Common myeloid progenitor, CD34-positive (primary cell): ENCODE measurements around the gene BAIAP2L2. TPM values are rescaled to one million over a fixed set of nuclear protein-coding genes. Genes with fewer than 3 reads are reported as not detected.
"Not testable (repeated sequence)": the region's sequence is repeated elsewhere in the genome, so short reads cannot be mapped to it uniquely, and the experiment has no call there.

ENCODE experiments used
- CTCF ChIA-PET: fragments of 350-600 bp; sonication (Branson Sonifier 250); formaldehyde crosslinking; loops from one replicate; lab custom pipeline; 2021; ENCODE audit warnings: antibody characterized with exemption; lab: Charles Lee
- POLR2A ChIA-PET: fragments of 350-600 bp; sonication (Branson Sonifier 250); formaldehyde crosslinking; loops from one replicate; lab custom pipeline; 2021; ENCODE audit warnings: antibody characterized with exemption; lab: Charles Lee
- DNase-seq, 3 donors: peaks; one replicate each; pipeline versions ENCODE4 v3.0.0 to v3.0.0-alpha.2; 2013
- H3K27ac ChIP-seq, 2 experiments: 1 replicate in 1 of 2; 2 replicates in 1 of 2; pipeline ENCODE4 v1.7.0; 2013; ENCODE audit warnings: inconsistent platforms in 2 of 2, low read length in 2 of 2, mild to moderate bottlenecking in 2 of 2, low read depth in 1 of 2, moderate library complexity in 1 of 2; ENCODE audit not compliant: severe bottlenecking in 2 of 2, insufficient read depth in 1 of 2, poor library complexity in 1 of 2
- H3K27me3 ChIP-seq, 5 experiments: replicated peaks in 2 of 5; 1 replicate in 3 of 5; 2 replicates in 2 of 5; pipeline versions ENCODE4 v1.6.1 to v1.7.0; 2013; ENCODE audit warnings: low read length in 4 of 5, mild to moderate bottlenecking in 2 of 5, moderate library complexity in 2 of 5, inconsistent platforms in 1 of 5; ENCODE audit not compliant: insufficient read depth in 5 of 5, control insufficient read depth in 4 of 5
- H3K36me3 ChIP-seq, 4 experiments: 1 replicate in 2 of 4; 2 replicates in 2 of 4; pipeline versions ENCODE4 v1.6.1 to v1.7.0; 2013; ENCODE audit warnings: low read length in 3 of 4, control low read depth in 1 of 4, mild to moderate bottlenecking in 1 of 4; ENCODE audit not compliant: control insufficient read depth in 4 of 4, insufficient read depth in 4 of 4
- H3K4me1 ChIP-seq, 4 experiments: 1 replicate in 3 of 4; 2 replicates in 1 of 4; pipeline versions ENCODE4 v1.6.1 to v1.7.1; 2013; ENCODE audit warnings: low read length in 3 of 4, mild to moderate bottlenecking in 3 of 4, control low read depth in 1 of 4, inconsistent platforms in 1 of 4, moderate library complexity in 1 of 4; ENCODE audit not compliant: control insufficient read depth in 4 of 4, insufficient read depth in 4 of 4; ENCODE audit errors: control extremely low read depth in 1 of 4
- H3K4me3 ChIP-seq, 7 experiments: 1 replicate in 4 of 7; 2 replicates in 3 of 7; pipeline versions ENCODE4 v1.5.1 to v1.7.0; 2013; ENCODE audit warnings: mild to moderate bottlenecking in 7 of 7, low read length in 6 of 7, moderate library complexity in 6 of 7, inconsistent platforms in 2 of 7, low read depth in 2 of 7, control low read depth in 1 of 7; ENCODE audit not compliant: insufficient read depth in 4 of 7, control insufficient read depth in 1 of 7; ENCODE audit errors: extremely low read depth in 1 of 7
- H3K9me3 ChIP-seq, 5 experiments: 1 replicate in 4 of 5; 2 replicates in 1 of 5; pipeline versions ENCODE4 v1.6.1 to v1.7.1; 2013; ENCODE audit warnings: low read length in 4 of 5, mild to moderate bottlenecking in 2 of 5, inconsistent platforms in 1 of 5, low read depth in 1 of 5, moderate library complexity in 1 of 5; ENCODE audit not compliant: control insufficient read depth in 4 of 5, insufficient read depth in 2 of 5; ENCODE audit errors: control extremely low read depth in 1 of 5
- WGBS: methylation state at CpG from one replicate; pipeline ENCODE4 v1.1.5; 2013; ENCODE audit not compliant: insufficient coverage; 5-methylcytosine and 5-hydroxymethylcytosine counted together
- polyA plus RNA-seq: library from polyadenylated mRNA; unstranded; fragments of 120-200 nt; gene quantifications from one replicate; pipeline ENCODE4 v1.2.1, GENCODE V29; 2013

BAIAP2L2 gene
- 0.71 TPM for polyA plus RNA-seq

- ChIA-PET POLR2A (no interaction called here), CTCF (interaction anchor here (0.5 kb wide), 1 partner anchor 87 kb away, joined by 3 read pairs; no protein-coding TSS in a partner anchor)
- Histone ChIP-seq H3K27me3 (no peaks in the 10 kb centered on the region), H3K9me3 (no peaks in the 10 kb centered on the region), H3K4me3 (no peak within 1 kb of the TSS), H3K36me3 (peaks cover 0 to 24% (median 9%) of the 10 kb centered on the region in 4 experiments), H3K4me1 (peaks cover 0 to 3% (median 0%) of the 10 kb centered on the region in 4 experiments), H3K27ac (no peak within 1 kb of the TSS)
- 94% methylated on average over 15 of the region's 19 CpGs for WGBS
- DNase-seq, result peak in 1 of 3 donors; percentile 17
Observed at GRCh38 chr22:38110008-38110862, at the start of gene BAIAP2L2. TSS of gene BAIAP2L2 (minus strand) at chr22:38110684. CDS start at chr22:38110525, 159 bp downstream.

- ChIA-PET POLR2A (no interaction called here), CTCF (no interaction called here)
- DNase-seq, result no peak
- WGBS, result no CpG with 5 or more reads among the region's 1 CpG
- no peaks in the 10 kb centered on the region for H3K27me3 ChIP-seq
- no peak overlapping the region for H3K4me3 ChIP-seq
- H3K9me3 ChIP-seq, result no peaks in the 10 kb centered on the region
- H3K27ac ChIP-seq, result no peak overlapping the region
- peaks cover 0 to 2% (median 0%) of the 10 kb centered on the region in 4 experiments for H3K36me3 ChIP-seq
- peaks cover 0 to 5% (median 0%) of the 10 kb centered on the region in 4 experiments for H3K4me1 ChIP-seq
Observed at GRCh38 chr22:38155703-38156102, 45.2 kb upstream of the BAIAP2L2 start.

GRCh38 chr22:38154563-38154915, 44.1 kb upstream of the BAIAP2L2 start:
- H3K4me1 ChIP-seq, H3K4me3 ChIP-seq, H3K27me3 ChIP-seq, H3K27ac ChIP-seq, H3K36me3 ChIP-seq, H3K9me3 ChIP-seq, POLR2A ChIA-PET, DNase-seq: not testable (repeated sequence)
- CTCF ChIA-PET, result interaction anchor here (0.6 to 1.6 kb wide), 2 partner anchors 49 to 1282 kb away, joined by 3 to 5 read pairs; no protein-coding TSS in a partner anchor
- WGBS, result no CpG with 5 or more reads among the region's 1 CpG

- no peak for DNase-seq
- ChIA-PET CTCF (interaction anchor here (0.6 to 1.6 kb wide), 3 partner anchors 25 to 1282 kb away, joined by 3 to 5 read pairs (median 3); no protein-coding TSS in a partner anchor), POLR2A (interaction anchor here (1.2 kb wide), 1 partner anchor 52 kb away, joined by 3 read pairs; no protein-coding TSS in a partner anchor)
- H3K27ac ChIP-seq, result no peak overlapping the region
- peaks cover 0 to 2% (median under 1%) of the 10 kb centered on the region in 4 experiments for H3K36me3 ChIP-seq
- H3K4me1 ChIP-seq, result peaks cover 0 to 5% (median 0%) of the 10 kb centered on the region in 4 experiments
- no peaks in the 10 kb centered on the region for H3K9me3 ChIP-seq
- WGBS, result 96% methylated on average over 3 of the region's 4 CpGs
- H3K4me3 ChIP-seq, result no peak overlapping the region
- H3K27me3 ChIP-seq, result no peaks in the 10 kb centered on the region
Observed at GRCh38 chr22:38153821-38154562, 43.5 kb upstream of the BAIAP2L2 start.

- 98% methylated on average over 8 of the region's 8 CpGs for WGBS
- POLR2A ChIA-PET, result no interaction called here
- peaks cover 0 to 4% (median under 1%) of the 10 kb centered on the region in 4 experiments for H3K36me3 ChIP-seq
- no peak overlapping the region for H3K27ac ChIP-seq
- no peaks in the 10 kb centered on the region for H3K9me3 ChIP-seq
- no peak overlapping the region for H3K4me3 ChIP-seq
- no peak for DNase-seq
- peaks cover 0 to 11% (median 0%) of the 10 kb centered on the region in 4 experiments for H3K4me1 ChIP-seq
- H3K27me3 ChIP-seq, result no peaks in the 10 kb centered on the region
- CTCF ChIA-PET, result interaction anchor here (1.2 to 1.4 kb wide), 2 partner anchors 10 to 26 kb away, joined by 3 to 4 read pairs; no protein-coding TSS in a partner anchor
Observed at GRCh38 chr22:38151126-38151500, 40.6 kb upstream of the BAIAP2L2 start.

- ChIA-PET CTCF (no interaction called here), POLR2A (no interaction called here)
- Histone ChIP-seq H3K27me3 (no peaks in the 10 kb centered on the region), H3K27ac (no peak overlapping the region), H3K4me3 (no peak overlapping the region), H3K4me1 (peaks cover 0 to 10% (median 0%) of the 10 kb centered on the region in 4 experiments), H3K36me3 (peaks cover 0 to 8% (median 5%) of the 10 kb centered on the region in 4 experiments), H3K9me3 (no peaks in the 10 kb centered on the region)
- no peak for DNase-seq
- WGBS, result 100% methylated on average over 4 of the region's 5 CpGs
Observed at GRCh38 chr22:38148245-38148644, 37.8 kb upstream of the BAIAP2L2 start.
